ENCODE measurements around the gene HIVEP3.

The HIVEP3 gene

GRCh38 chr1:41812453-41812852 is 106.3 kb downstream of the HIVEP3 start:
- TF ChIP-seq CTCF (IDR thresholded peaks at IDR 0.05; ENCODE audit: insufficient read depth, low read depth, low read length, missing control alignments) = no peak
- peak; percentile 56 for DNase-seq (ENCODE audit: low read depth)
- H3K4me3 ChIP-seq (ENCODE audit: low read length) = no peak overlapping the region

- DNase-seq (ENCODE audit: low read depth) = peak; percentile 81
- TF ChIP-seq CTCF (IDR thresholded peaks at IDR 0.05; ENCODE audit: insufficient read depth, low read depth, low read length, missing control alignments) = peak; percentile 88
- H3K4me3 ChIP-seq (ENCODE audit: low read length) = no peak overlapping the region
Measured at GRCh38 chr1:41812051-41812450, 106.7 kb downstream of the HIVEP3 start.

- no peak for TF ChIP-seq CTCF (IDR thresholded peaks at IDR 0.05; ENCODE audit: insufficient read depth, low read depth, low read length, missing control alignments)
Measured at GRCh38 chr1:41811051-41811795, 107.5 kb downstream of the HIVEP3 start.

GRCh38 chr1:41810446-41810845 is 108.3 kb downstream of the HIVEP3 start:
- DNase-seq (ENCODE audit: low read depth) = peak; percentile 59
- no peak overlapping the region for H3K4me3 ChIP-seq (ENCODE audit: low read length)
- TF ChIP-seq CTCF (IDR thresholded peaks at IDR 0.05; ENCODE audit: insufficient read depth, low read depth, low read length, missing control alignments) = no peak

More at GRCh38 chr1:41811051-41811795, 107.5 kb downstream of the HIVEP3 start:
- peak; percentile 20 for DNase-seq (ENCODE audit: low read depth)
- H3K4me3 ChIP-seq (ENCODE audit: low read length) = no peak overlapping the region

- no peak overlapping the region for H3K4me3 ChIP-seq (ENCODE audit: low read length)
- no peak for DNase-seq (ENCODE audit: low read depth)
- no peak for TF ChIP-seq CTCF (IDR thresholded peaks at IDR 0.05; ENCODE audit: insufficient read depth, low read depth, low read length, missing control alignments)
Measured at GRCh38 chr1:41809692-41810091, 109.0 kb downstream of the HIVEP3 start.

- no peak for DNase-seq (ENCODE audit: low read depth)
- no peak overlapping the region for H3K4me3 ChIP-seq (ENCODE audit: low read length)
- no peak for TF ChIP-seq CTCF (IDR thresholded peaks at IDR 0.05; ENCODE audit: insufficient read depth, low read depth, low read length, missing control alignments)
Measured at GRCh38 chr1:41807390-41807789, 111.3 kb downstream of the HIVEP3 start.

Data from epithelial cell of esophagus (primary cell).